H1 (cell line): ENCODE data around the gene KCNRG. TPM values are rescaled to one million over a fixed set of nuclear protein-coding genes. Genes with fewer than 3 reads are reported as not detected.

ENCODE experiments used
- ASH2L ChIP-seq: fragments of 200-600, 300-600 bp; sonication (generic); IDR thresholded peaks from one replicate; pipeline ENCODE4 v1.7.1; 2017; ENCODE audit warnings: low read length
- BCL11A ChIP-seq, 2 experiments: IDR thresholded peaks; one replicate each; pipeline ENCODE4 v1.6.1; 2011; ENCODE audit warnings: low read depth in 2 of 2, low read length in 2 of 2, mild to moderate bottlenecking in 2 of 2
- BRCA1 ChIP-seq: IDR thresholded peaks from 2 replicates; pipeline ENCODE4 v1.6.1; 2012; ENCODE audit warnings: low read depth, low read length, improper control_type of control experiment
- CREB1 ChIP-seq: IDR thresholded peaks from 2 replicates; pipeline ENCODE4 v1.6.1; 2012; ENCODE audit warnings: inconsistent platforms
- MAFK ChIP-seq: IDR thresholded peaks from 2 replicates; pipeline ENCODE4 v1.6.1; 2012; ENCODE audit warnings: low read depth, mild to moderate bottlenecking, improper control_type of control experiment, low read length
- PHF8 ChIP-seq: fragments of 200-600 bp; sonication (generic); conservative IDR thresholded peaks from 2 replicates; pipeline ENCODE4 v1.7.1; 2012; ENCODE audit warnings: low read depth, mild to moderate bottlenecking, inconsistent platforms, low read length, moderate library complexity
- USF2 ChIP-seq: IDR thresholded peaks from 2 replicates; pipeline ENCODE4 v1.6.1; 2011; ENCODE audit warnings: low read length, improper control_type of control experiment
- polyA plus RNA-seq, 7 experiments: library from polyadenylated mRNA; depleted of rRNA in 3 of 7; stranded (reverse) in 5 of 7; unstranded in 2 of 7; fragments of >200 nt in 5 of 7; fragments of 200-250 nt in 2 of 7; gene quantifications; 1 replicate in 5 of 7; 2 replicates in 1 of 7; 4 replicates in 1 of 7; pipeline versions ENCODE4 v1.2.1 to v1.2.3, GENCODE V29; 2011 to 2013; ENCODE audit warnings: missing spikeins in 2 of 7, mixed read lengths in 2 of 7
- total RNA-seq: library from RNA; stranded (reverse); fragmentation: NEBNext Ultra II Directional; extraction: Animal tissue kit (Norgen Biotek cat#: 25700); gene quantifications from 2 replicates; pipeline ENCODE4 v1.2.1, GENCODE V29; 2021

Gene KCNRG
- total and polyA plus RNA-seq, 2 of the 8 experiments (the other 6 are each of a cell fraction or from before 2014, with no cell fraction given), result 0.65 to 1.2 TPM

GRCh38 chr13:50012396-50013169, 2.7 kb upstream of the KCNRG start (continued):
- TF ChIP-seq BCL11A (IDR thresholded peaks at IDR 0.05; ENCODE audit: low read depth in 2 of 2, low read length in 2 of 2) (no peak), USF2 (no peak), BRCA1 (no peak), ASH2L (no peak), MAFK (no peak), PHF8 (no peak), CREB1 (no peak)
